Spleen (tissue), 11 donors: ENCODE measurements around the gene PDCD2. TPM values are rescaled to one million over a fixed set of nuclear protein-coding genes. Genes with fewer than 3 reads are reported as not detected.

ENCODE experiments used
- DNase-seq: peaks from one replicate; pipeline ENCODE4 v3.0.0-alpha.2; 2020
- H3K27ac ChIP-seq, 8 donors: fragments of 200-600 bp; sonication (generic) in 7 of 8; 1 replicate in 4 of 8; 2 replicates in 4 of 8; pipeline versions ENCODE4 v1.5.0 to v1.8.0; 2016 to 2021; ENCODE audit warnings: inconsistent platforms in 4 of 8, mild to moderate bottlenecking in 4 of 8, moderate library complexity in 1 of 8
- H3K27me3 ChIP-seq, 7 donors: fragments of 200-600 bp; sonication (generic) in 6 of 7; replicated peaks in 1 of 7; 1 replicate in 4 of 7; 2 replicates in 3 of 7; pipeline versions ENCODE4 v1.5.0 to v1.8.0; 2016 to 2021; ENCODE audit warnings: inconsistent platforms in 3 of 7, mild to moderate bottlenecking in 1 of 7
- H3K36me3 ChIP-seq, 6 donors: fragments of 200-600 bp; sonication (generic) in 5 of 6; 1 replicate in 4 of 6; 2 replicates in 2 of 6; pipeline versions ENCODE4 v1.5.0 to v1.8.0; 2016 to 2021; ENCODE audit warnings: inconsistent platforms in 2 of 6
- H3K4me1 ChIP-seq, 6 donors: fragments of 200-600 bp; sonication (generic) in 5 of 6; 1 replicate in 3 of 6; 2 replicates in 3 of 6; pipeline versions ENCODE4 v1.5.0 to v1.8.0; 2016 to 2021; ENCODE audit warnings: inconsistent platforms in 3 of 6
- H3K4me3 ChIP-seq, 8 donors: fragments of 200-600 bp; sonication (generic) in 7 of 8; 1 replicate in 4 of 8; 2 replicates in 4 of 8; pipeline versions ENCODE4 v1.5.0 to v1.8.0; 2016 to 2021; ENCODE audit warnings: inconsistent platforms in 4 of 8, mild to moderate bottlenecking in 4 of 8, moderate library complexity in 2 of 8
- H3K9me3 ChIP-seq, 8 donors: fragments of 200-600 bp; sonication (generic) in 7 of 8; 1 replicate in 4 of 8; 2 replicates in 4 of 8; pipeline versions ENCODE4 v1.5.0 to v1.8.0; 2016 to 2021; ENCODE audit warnings: inconsistent platforms in 4 of 8
- POLR2A ChIP-seq, 3 donors: fragments of 450-650 bp; IDR thresholded peaks; one replicate each; pipeline ENCODE4 v1.5.1; 2017; ENCODE audit warnings: antibody characterized with exemption in 3 of 3, mild to moderate bottlenecking in 1 of 3
- POLR2AphosphoS5 ChIP-seq, 3 donors: sonication (generic); formaldehyde crosslinking; IDR thresholded peaks; one replicate each; pipeline ENCODE4 v1.5.1; 2017; ENCODE audit warnings: antibody characterized with exemption in 3 of 3
- WGBS, 5 donors: extraction: QIAGEN DNeasy Blood & Tissue Kit in 3 of 5; methylation state at CpG; one replicate each; pipeline versions ENCODE4 v1.1.5 to v1.1.7; 2013 to 2018; 5-methylcytosine and 5-hydroxymethylcytosine counted together
- intact Hi-C: fragments of 100-400 bp; cut with DNase I; formaldehyde crosslinking; loops from one replicate; pipeline ENCODE4 v1.15.0; 2023; ENCODE audit warnings: low total_unique reads
- polyA plus RNA-seq, 3 donors: library from polyadenylated mRNA; stranded (reverse); fragments of 200-250 nt; gene quantifications; one replicate each; pipeline ENCODE4 v1.2.1, GENCODE V29; 2013
- total RNA-seq, 7 donors: library from RNA; depleted of rRNA in 3 of 7; stranded (reverse); fragments of >200 nt in 3 of 7; fragmentation: NEBNext Ultra II Directional in 4 of 7; extraction: Animal tissue kit (Norgen Biotek cat#: 25700) in 4 of 7; gene quantifications; one replicate each; pipeline versions ENCODE4 v1.1.0 to v1.2.1, GENCODE V29; 2016 to 2021
- TF ChIP-seq, protein P1 (sequence below), 11 experiments: fragments of 200-600 bp in 7 of 11; fragments of 450-650 bp in 4 of 11; sonication (generic) in 4 of 11; IDR thresholded peaks in 8 of 11; conservative IDR thresholded peaks in 3 of 11; 1 replicate in 7 of 11; 2 replicates in 4 of 11; pipeline versions ENCODE4 v1.4.0 to v1.8.0; 2016 to 2021; ENCODE audit warnings: antibody characterized with exemption in 11 of 11, inconsistent platforms in 4 of 11, mild to moderate bottlenecking in 1 of 11
- donor health status: healthy with polysubstance abuse.
- donor health status: DM: no; HTN: no; CAD: no; lungs with moderate emphysema.
- donor health status: DM: no; HTN: no; CAD: no.
- donor health status: Bipolar disorder and iron deficiency.
- donor health status: healthy.
- donor health status: DM: no; HTN: no; CAD: no.
- donor health status: DM: yes; HTN: yes; CAD: no.

PDCD2 gene
- total and polyA plus RNA-seq, 10 donors, result 45.5 to 95.4 (median 61.6) TPM

DNA sequence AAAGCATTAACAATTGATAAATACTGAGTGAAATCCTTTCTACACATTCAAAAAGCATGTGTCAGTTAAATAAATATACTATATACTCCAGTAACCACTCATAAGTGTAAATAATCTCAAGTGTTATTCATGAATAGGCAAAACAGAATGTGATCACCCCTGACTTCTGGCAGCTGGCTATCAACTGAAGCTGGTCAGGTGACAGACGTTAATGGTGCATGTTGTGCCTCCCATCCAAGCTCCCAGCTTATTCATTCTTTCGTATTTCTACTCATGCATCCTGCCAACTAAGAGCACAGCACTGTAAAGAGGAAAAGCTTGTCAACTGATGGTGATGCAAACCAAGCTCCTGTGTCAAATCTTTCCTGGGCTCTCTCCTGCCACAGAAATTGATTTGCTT is 39.0 kb downstream of the PDCD2 start:
- Histone ChIP-seq H3K27me3 (no peaks in the 10 kb centered on the region), H3K4me3 (no peak overlapping the region), H3K4me1 (peaks cover 19 to 70% (median 32%) of the 10 kb centered on the region in 6 donors), H3K36me3 (peaks cover 5 to 100% (median 84%) of the 10 kb centered on the region in 6 donors), H3K27ac (no peak overlapping the region), H3K9me3 (no peaks in the 10 kb centered on the region)
- DNase-seq, result no peak
- intact Hi-C loops, result no loop called here
- 39 to 70% (median 51%) methylated on average over 2 of the region's 2 CpGs for WGBS, 5 donors
- no peak for TF ChIP-seq POLR2A (IDR thresholded peaks at IDR 0.05)
- no peak for TF ChIP-seq POLR2AphosphoS5 (IDR thresholded peaks at IDR 0.05)
- TF ChIP-seq, protein P1, sequence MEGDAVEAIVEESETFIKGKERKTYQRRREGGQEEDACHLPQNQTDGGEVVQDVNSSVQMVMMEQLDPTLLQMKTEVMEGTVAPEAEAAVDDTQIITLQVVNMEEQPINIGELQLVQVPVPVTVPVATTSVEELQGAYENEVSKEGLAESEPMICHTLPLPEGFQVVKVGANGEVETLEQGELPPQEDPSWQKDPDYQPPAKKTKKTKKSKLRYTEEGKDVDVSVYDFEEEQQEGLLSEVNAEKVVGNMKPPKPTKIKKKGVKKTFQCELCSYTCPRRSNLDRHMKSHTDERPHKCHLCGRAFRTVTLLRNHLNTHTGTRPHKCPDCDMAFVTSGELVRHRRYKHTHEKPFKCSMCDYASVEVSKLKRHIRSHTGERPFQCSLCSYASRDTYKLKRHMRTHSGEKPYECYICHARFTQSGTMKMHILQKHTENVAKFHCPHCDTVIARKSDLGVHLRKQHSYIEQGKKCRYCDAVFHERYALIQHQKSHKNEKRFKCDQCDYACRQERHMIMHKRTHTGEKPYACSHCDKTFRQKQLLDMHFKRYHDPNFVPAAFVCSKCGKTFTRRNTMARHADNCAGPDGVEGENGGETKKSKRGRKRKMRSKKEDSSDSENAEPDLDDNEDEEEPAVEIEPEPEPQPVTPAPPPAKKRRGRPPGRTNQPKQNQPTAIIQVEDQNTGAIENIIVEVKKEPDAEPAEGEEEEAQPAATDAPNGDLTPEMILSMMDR (IDR thresholded peaks at IDR 0.05 in 8 of 11, conservative IDR thresholded peaks at IDR 0.05 in 3 of 11), result no peak

DNA sequence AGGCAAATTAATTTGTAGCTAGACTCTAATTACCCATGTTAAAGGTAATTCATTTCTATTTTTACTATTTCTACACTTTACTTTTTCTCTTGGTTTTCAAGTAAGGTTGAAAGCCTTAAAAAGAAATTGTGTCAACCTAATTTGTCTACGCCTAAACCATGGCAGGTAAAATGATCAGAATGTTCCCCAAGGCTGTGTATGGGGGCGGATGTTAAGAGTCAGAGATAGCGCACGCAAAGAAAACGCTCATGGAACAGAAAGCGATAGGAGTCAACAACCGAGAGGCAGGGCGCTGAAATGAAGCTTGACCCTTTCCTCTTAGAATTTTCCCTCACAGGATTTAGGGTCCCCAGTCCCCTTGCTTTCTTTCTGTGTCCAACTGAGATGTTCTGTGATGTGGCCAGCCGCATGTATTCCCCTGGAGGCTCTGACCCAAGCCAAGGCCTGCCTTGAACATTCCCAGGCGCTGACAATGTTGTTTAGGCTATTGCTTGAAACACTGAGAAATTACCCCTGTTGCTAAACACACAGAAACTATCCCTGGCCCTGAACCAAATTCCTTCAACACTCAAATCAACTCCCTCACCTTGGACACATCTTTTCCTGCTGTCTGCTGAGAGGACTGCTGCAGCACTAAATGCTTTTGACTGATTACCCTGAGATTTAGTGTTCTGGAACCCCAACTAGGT is 42.3 kb downstream of the PDCD2 start:
- no peaks in the 10 kb centered on the region for H3K27me3 ChIP-seq
- DNase-seq, result no peak
- intact Hi-C loops, result no loop called here
- no peak overlapping the region for H3K27ac ChIP-seq
- H3K4me3 ChIP-seq, result no peak overlapping the region
- peaks cover 0 to 50% (median 18%) of the 10 kb centered on the region in 6 donors for H3K4me1 ChIP-seq
- no peak for TF ChIP-seq POLR2A (IDR thresholded peaks at IDR 0.05)
- peaks cover 3 to 100% (median 91%) of the 10 kb centered on the region in 6 donors for H3K36me3 ChIP-seq
- 89 to 98% (median 93%) methylated on average over 10 of the region's 10 CpGs for WGBS, 5 donors
- H3K9me3 ChIP-seq, result no peaks in the 10 kb centered on the region

DNA sequence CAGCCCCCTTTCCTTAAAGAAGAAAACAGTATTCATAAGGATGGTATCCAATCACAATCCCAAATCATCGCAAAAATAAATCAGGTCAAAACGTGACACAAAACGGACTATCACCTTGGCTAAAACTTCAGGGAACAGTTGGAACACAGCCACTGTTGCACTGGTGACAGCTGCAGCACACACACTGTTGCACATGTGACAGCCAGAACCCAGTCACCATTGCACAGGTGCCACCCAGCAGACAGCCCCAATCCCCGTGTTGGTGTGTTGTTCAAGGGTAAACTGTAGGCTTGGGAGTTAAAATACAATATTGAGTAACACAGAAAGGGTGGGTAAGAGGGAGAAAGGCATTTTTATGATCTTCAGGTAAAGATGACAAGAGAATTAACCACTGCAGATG is 47.1 kb downstream of the PDCD2 start:
- Histone ChIP-seq H3K36me3 (peaks cover 6 to 100% (median 91%) of the 10 kb centered on the region in 6 donors), H3K4me3 (no peak overlapping the region), H3K27me3 (no peaks in the 10 kb centered on the region), H3K9me3 (no peaks in the 10 kb centered on the region), H3K27ac (no peak overlapping the region), H3K4me1 (peaks cover 0 to 29% (median 17%) of the 10 kb centered on the region in 6 donors)
- TF ChIP-seq POLR2A (IDR thresholded peaks at IDR 0.05) (no peak), POLR2AphosphoS5 (IDR thresholded peaks at IDR 0.05) (no peak)
- TF ChIP-seq, protein P1 (IDR thresholded peaks at IDR 0.05 in 8 of 11, conservative IDR thresholded peaks at IDR 0.05 in 3 of 11), result no peak
- WGBS, 5 donors, result 93 to 96% (median 94%) methylated on average over 4 of the region's 4 CpGs
- no peak for DNase-seq
- intact Hi-C loops, result loop anchor here (10.0 kb wide), 1 partner anchor 743 kb away; no protein-coding TSS in a partner anchor

DNA sequence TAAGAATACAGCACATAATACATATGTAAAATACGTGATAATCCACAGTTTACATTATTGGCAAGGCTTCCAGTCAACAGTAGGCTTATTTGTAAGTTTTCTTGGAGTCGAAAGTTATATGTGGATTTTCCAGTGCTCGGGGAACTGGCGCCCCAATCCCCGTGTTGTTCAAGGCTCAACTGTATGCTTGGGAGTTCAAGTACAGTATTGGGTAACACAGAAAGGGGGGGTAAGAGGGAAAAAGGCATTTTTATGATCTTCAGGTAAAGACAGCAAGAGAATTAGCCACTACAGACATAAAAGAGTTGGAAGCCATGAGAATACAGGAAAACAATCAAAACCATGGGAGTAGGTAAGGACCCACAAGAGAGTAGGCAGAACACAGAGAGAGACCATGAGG is 47.8 kb downstream of the PDCD2 start:
- Histone ChIP-seq H3K4me1 (peaks cover 0 to 25% (median 16%) of the 10 kb centered on the region in 6 donors), H3K27me3 (no peaks in the 10 kb centered on the region), H3K27ac (no peak overlapping the region), H3K36me3 (peaks cover 5 to 100% (median 89%) of the 10 kb centered on the region in 6 donors), H3K4me3 (no peak overlapping the region), H3K9me3 (no peaks in the 10 kb centered on the region)
- WGBS, 5 donors, result 88 to 95% (median 95%) methylated on average over 5 of the region's 5 CpGs
- no peak for TF ChIP-seq POLR2AphosphoS5 (IDR thresholded peaks at IDR 0.05)
- TF ChIP-seq, protein P1 (IDR thresholded peaks at IDR 0.05 in 8 of 11, conservative IDR thresholded peaks at IDR 0.05 in 3 of 11), result no peak
- no peak for TF ChIP-seq POLR2A (IDR thresholded peaks at IDR 0.05)
- no peak for DNase-seq
- intact Hi-C loops, result loop anchor here (10.0 kb wide), 1 partner anchor 742 kb away; no protein-coding TSS in a partner anchor
